HEK293 (cell line): ENCODE measurements around the gene NCKAP5L.

ENCODE experiments used
- BCL11A ChIP-seq: fragments of 450-650 bp; formaldehyde crosslinking; IDR thresholded peaks from 2 replicates; pipeline ENCODE4 v1.5.1; 2016; ENCODE audit warnings: low read depth, missing biosample characterization, missing genetic modification characterization
- CTCF ChIP-seq: fragments of 450-650 bp; formaldehyde crosslinking; IDR thresholded peaks from 2 replicates; pipeline ENCODE4 v1.5.1; 2016; ENCODE audit warnings: missing biosample characterization, missing genetic modification characterization
- REPIN1 ChIP-seq: fragments of 450-650 bp; formaldehyde crosslinking; IDR thresholded peaks from 2 replicates; pipeline ENCODE4 v1.5.1; 2017; ENCODE audit warnings: missing biosample characterization, missing genetic modification characterization, low read depth
- SP7 ChIP-seq: fragments of 450-650 bp; formaldehyde crosslinking; IDR thresholded peaks from 2 replicates; pipeline ENCODE4 v1.5.1; 2016; ENCODE audit warnings: missing biosample characterization, missing genetic modification characterization
- ZNF24 ChIP-seq: fragments of 450-650 bp; formaldehyde crosslinking; IDR thresholded peaks from 2 replicates; pipeline ENCODE4 v1.5.1; 2016; ENCODE audit warnings: missing biosample characterization, missing genetic modification characterization

GRCh38 chr12:49877066-49877465 lies 48.9 kb upstream of the NCKAP5L start:
- no peak for TF ChIP-seq BCL11A
- no peak for TF ChIP-seq ZNF24 (tag by site-specific recombination)
- TF ChIP-seq CTCF (tag by site-specific recombination): no peak
- TF ChIP-seq SP7 (tag by site-specific recombination): no peak
- TF ChIP-seq REPIN1: no peak
